Breast epithelium (tissue), 4 donors: ENCODE results near the gene OLFML3. TPM values are rescaled to one million over a fixed set of nuclear protein-coding genes. Genes with fewer than 3 reads are reported as not detected.

Experiments used
- DNase-seq, 2 donors: peaks; one replicate each; pipeline ENCODE4 v3.0.0-alpha.2; 2019; ENCODE audit warnings: low spot score in 2 of 2
- H3K27ac ChIP-seq, 2 donors: fragments of 200-600 bp; sonication (generic) in 1 of 2; one replicate each; pipeline ENCODE4 v1.5.1; 2016 to 2019; ENCODE audit warnings: mild to moderate bottlenecking in 1 of 2
- H3K27me3 ChIP-seq, 2 donors: fragments of 200-600 bp; sonication (generic) in 1 of 2; one replicate each; pipeline versions ENCODE4 v1.5.1 to v1.6.0; 2017 to 2019; ENCODE audit warnings: control low read depth in 1 of 2, mild to moderate bottlenecking in 1 of 2
- H3K36me3 ChIP-seq: fragments of 200-600 bp; one replicate; pipeline ENCODE4 v1.5.1; 2019
- H3K4me1 ChIP-seq, 2 donors: fragments of 200-600 bp; sonication (generic); one replicate each; pipeline ENCODE4 v1.5.1; 2016 to 2019; ENCODE audit warnings: control low read depth in 1 of 2
- H3K4me3 ChIP-seq, 3 donors: fragments of 200-600 bp; sonication (generic); 1 replicate in 2 of 3; 2 replicates in 1 of 3; pipeline ENCODE4 v1.5.1; 2016 to 2019; ENCODE audit warnings: mild to moderate bottlenecking in 3 of 3, moderate library complexity in 2 of 3
- H3K9me3 ChIP-seq, 2 donors: fragments of 200-600 bp; sonication (generic) in 1 of 2; one replicate each; pipeline ENCODE4 v1.5.1; 2016 to 2019; ENCODE audit warnings: control low read depth in 1 of 2
- CTCF ChIP-seq, 3 donors: fragments of 450-650 bp; IDR thresholded peaks; one replicate each; pipeline ENCODE4 v1.5.1; 2016 to 2017; ENCODE audit warnings: antibody characterized with exemption in 3 of 3, mild to moderate bottlenecking in 3 of 3, moderate library complexity in 3 of 3
- POLR2A ChIP-seq: fragments of 450-650 bp; IDR thresholded peaks from one replicate; pipeline ENCODE4 v1.6.1; 2016; ENCODE audit warnings: antibody characterized with exemption, mild to moderate bottlenecking, moderate library complexity
- POLR2AphosphoS5 ChIP-seq, 3 donors: sonication (generic); formaldehyde crosslinking; IDR thresholded peaks; one replicate each; pipeline ENCODE4 v1.6.1; 2017; ENCODE audit warnings: antibody characterized with exemption in 3 of 3
- intact Hi-C: fragments of 100-400 bp; cut with DNase I; formaldehyde crosslinking; loops from one replicate; pipeline ENCODE4 v1.15.1; 2023; ENCODE audit warnings: low total_unique reads
- total RNA-seq, 3 donors: library from RNA; depleted of rRNA; stranded (reverse); fragments of >200 nt; gene quantifications; one replicate each; pipeline ENCODE4 v1.1.0, GENCODE V29; 2016

Gene OLFML3
- total RNA-seq, 3 donors from 2014 or later: 46.2 to 155 (median 51.2) TPM

- intact Hi-C loops: no loop called here
These were observed 46.5 kb downstream of the OLFML3 start for GRCh38 chr1:114025609-114026401.

GRCh38 chr1:114026797-114027196, 47.5 kb downstream of the OLFML3 start:
- intact Hi-C loops: no loop called here
- Histone ChIP-seq H3K4me3 (no peak overlapping the region), H3K9me3 (no peaks in the 10 kb centered on the region), H3K36me3 (no peaks in the 10 kb centered on the region), H3K27ac (no peak overlapping the region), H3K27me3 (no peaks in the 10 kb centered on the region), H3K4me1 (no peaks in the 10 kb centered on the region)
- TF ChIP-seq POLR2A (no peak), CTCF (IDR thresholded peaks at IDR 0.05) (no peak), POLR2AphosphoS5 (IDR thresholded peaks at IDR 0.05) (no peak)
- DNase-seq: no peak

More at GRCh38 chr1:114025609-114026401, 46.5 kb downstream of the OLFML3 start:
- no peak overlapping the region for H3K4me3 ChIP-seq
- H3K27ac ChIP-seq: no peak overlapping the region
- H3K9me3 ChIP-seq: no peaks in the 10 kb centered on the region
- H3K4me1 ChIP-seq: no peaks in the 10 kb centered on the region
- no peaks in the 10 kb centered on the region for H3K36me3 ChIP-seq
- no peak for DNase-seq
- H3K27me3 ChIP-seq: no peaks in the 10 kb centered on the region
- no peak for TF ChIP-seq POLR2AphosphoS5 (IDR thresholded peaks at IDR 0.05)
- no peak for TF ChIP-seq CTCF (IDR thresholded peaks at IDR 0.05)
- no peak for TF ChIP-seq POLR2A

Other genes starting within 250 kb of the OLFML3 start
- gene PHTF1, start 220.0 kb upstream of the OLFML3 start, total RNA-seq: 10 to 100 TPM; 13.8 to 18.4 (median 16.4) TPM
- 10 to 100 TPM; 25.1 to 41.3 (median 28.2) TPM for gene RSBN1, start 167.0 kb upstream of the OLFML3 start, total RNA-seq
- 1 to 10 TPM; 3.4 to 7.2 (median 3.6) TPM for gene PTPN22, start 107.8 kb upstream of the OLFML3 start, total RNA-seq
- 1 to 10 TPM in 1 of 3 donors, under 1 TPM in 2; 0.44 to 1.6 (median 0.48) TPM for gene BCL2L15, start 91.9 kb upstream of the OLFML3 start, total RNA-seq
- 10 to 100 TPM; 10.8 to 18.1 (median 14.9) TPM for gene AP4B1, start 74.7 kb upstream of the OLFML3 start, total RNA-seq
- 1 to 10 TPM; 3.3 to 6.2 (median 3.5) TPM for gene DCLRE1B, start 74.1 kb upstream of the OLFML3 start, total RNA-seq
- 10 to 100 TPM; 46.9 to 66.2 (median 57.8) TPM for gene HIPK1, start 50.1 kb upstream of the OLFML3 start, total RNA-seq
- under 1 TPM; under 0.01 to 0.15 (median under 0.01) TPM for gene SYT6, start 174.4 kb downstream of the OLFML3 start, total RNA-seq